Transverse colon (tissue), 4 donors: ENCODE measurements around the gene ARFIP1.

Experiments
- POLR2A ChIP-seq: fragments of 450-650 bp; IDR thresholded peaks from one replicate; pipeline ENCODE4 v1.6.1; 2016; ENCODE audit warnings: antibody characterized with exemption, mild to moderate bottlenecking, moderate library complexity
- POLR2AphosphoS5 ChIP-seq, 3 donors: sonication (generic); formaldehyde crosslinking; IDR thresholded peaks; one replicate each; pipeline ENCODE4 v1.6.1; 2016; ENCODE audit warnings: antibody characterized with exemption in 3 of 3
- TF ChIP-seq, protein P1 (sequence below), 5 experiments: fragments of 200-600 bp in 3 of 5; fragments of 450-650 bp in 2 of 5; sonication (generic) in 3 of 5; IDR thresholded peaks; 1 replicate in 2 of 5; 2 replicates in 3 of 5; pipeline ENCODE4 v1.5.1; 2016 to 2017; ENCODE audit warnings: antibody characterized with exemption in 5 of 5, inconsistent platforms in 3 of 5, mild to moderate bottlenecking in 2 of 5, moderate library complexity in 1 of 5

DNA sequence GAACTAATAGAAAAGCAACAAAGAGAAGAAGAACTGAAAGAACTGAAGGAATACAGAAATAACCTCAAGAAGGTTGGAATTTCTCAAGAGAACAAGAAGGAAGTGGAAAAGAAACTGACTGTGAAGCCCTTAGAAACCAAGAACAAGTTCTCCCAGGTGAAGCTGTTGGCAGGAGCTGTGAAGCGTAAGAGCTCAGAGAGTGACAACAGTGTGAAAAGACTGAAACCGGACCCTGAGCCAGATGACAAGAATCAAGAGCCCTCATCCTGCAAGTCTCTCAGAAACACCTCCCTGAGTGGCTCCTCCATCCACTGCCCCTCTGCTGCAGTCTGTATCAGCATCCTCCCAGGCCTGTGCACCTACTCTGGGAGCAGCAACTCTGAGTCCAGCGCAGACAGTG is 148.0 kb downstream of the ARFIP1 start:
- TF ChIP-seq, protein P1, sequence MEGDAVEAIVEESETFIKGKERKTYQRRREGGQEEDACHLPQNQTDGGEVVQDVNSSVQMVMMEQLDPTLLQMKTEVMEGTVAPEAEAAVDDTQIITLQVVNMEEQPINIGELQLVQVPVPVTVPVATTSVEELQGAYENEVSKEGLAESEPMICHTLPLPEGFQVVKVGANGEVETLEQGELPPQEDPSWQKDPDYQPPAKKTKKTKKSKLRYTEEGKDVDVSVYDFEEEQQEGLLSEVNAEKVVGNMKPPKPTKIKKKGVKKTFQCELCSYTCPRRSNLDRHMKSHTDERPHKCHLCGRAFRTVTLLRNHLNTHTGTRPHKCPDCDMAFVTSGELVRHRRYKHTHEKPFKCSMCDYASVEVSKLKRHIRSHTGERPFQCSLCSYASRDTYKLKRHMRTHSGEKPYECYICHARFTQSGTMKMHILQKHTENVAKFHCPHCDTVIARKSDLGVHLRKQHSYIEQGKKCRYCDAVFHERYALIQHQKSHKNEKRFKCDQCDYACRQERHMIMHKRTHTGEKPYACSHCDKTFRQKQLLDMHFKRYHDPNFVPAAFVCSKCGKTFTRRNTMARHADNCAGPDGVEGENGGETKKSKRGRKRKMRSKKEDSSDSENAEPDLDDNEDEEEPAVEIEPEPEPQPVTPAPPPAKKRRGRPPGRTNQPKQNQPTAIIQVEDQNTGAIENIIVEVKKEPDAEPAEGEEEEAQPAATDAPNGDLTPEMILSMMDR (IDR thresholded peaks at IDR 0.05): no peak
- no peak for TF ChIP-seq POLR2A
- TF ChIP-seq POLR2AphosphoS5 (IDR thresholded peaks at IDR 0.05): no peak
